Mucosa of descending colon (tissue), 3 donors: Measurements from ENCODE around the gene SCLT1. TPM values are rescaled to one million over a fixed set of nuclear protein-coding genes. Genes with fewer than 3 reads are reported as not detected.

Experiments used
- ATAC-seq: fragments of 200-7000 bp; cut with Tn5 transposase; one replicate; pipeline ENCODE4 v1.9.1; 2020; ENCODE audit warnings: mild to moderate bottlenecking, moderate library complexity
- DNase-seq, 3 donors: peaks; one replicate each; pipeline ENCODE4 v3.0.0-alpha.2; 2020
- H3K36me3 ChIP-seq: fragments of 200-600 bp; one replicate; pipeline ENCODE4 v1.8.0; 2021; ENCODE audit warnings: low read depth, mild to moderate bottlenecking
- H3K4me1 ChIP-seq: fragments of 200-600 bp; one replicate; pipeline ENCODE4 v1.8.0; 2021; ENCODE audit warnings: low read depth, mild to moderate bottlenecking
- H3K4me3 ChIP-seq: fragments of 200-600 bp; one replicate; pipeline ENCODE4 v1.8.0; 2021; ENCODE audit warnings: mild to moderate bottlenecking
- H3K9me3 ChIP-seq: fragments of 200-600 bp; one replicate; pipeline ENCODE4 v1.8.0; 2021; ENCODE audit warnings: mild to moderate bottlenecking
- CTCF ChIP-seq: fragments of 200-600 bp; IDR thresholded peaks from one replicate; pipeline ENCODE4 v1.8.0; 2022; ENCODE audit warnings: antibody characterized with exemption, mild to moderate bottlenecking
- intact Hi-C, 2 donors: fragments of 100-400 bp; cut with DNase I in 1 of 2; cut with micrococcal nuclease in 1 of 2; formaldehyde crosslinking; loops; one replicate each; pipeline versions ENCODE4 v1.11.0 to v1.11.1; 2022; cut with DNase I, micrococcal nuclease
- total RNA-seq, 3 donors: library from RNA; stranded (reverse); fragmentation: NEBNext Ultra II Directional in 2 of 3; extraction: Animal tissue kit (Norgen Biotek cat#: 25700) in 2 of 3; gene quantifications; one replicate each; pipeline versions ENCODE4 v1.2.1 to v1.2.4, GENCODE V29; 2021 to 2023
- donor health status: DM: no; HTN: no; CAD: no; lungs with moderate emphysema.
- donor health status: DM: no; HTN: no; CAD: no.
- donor health status: DM: no; HTN: yes; CAD: no.

Gene SCLT1
- total RNA-seq, 3 donors from 2014 or later, result 11.7 to 16.8 (median 12.9) TPM

DNA sequence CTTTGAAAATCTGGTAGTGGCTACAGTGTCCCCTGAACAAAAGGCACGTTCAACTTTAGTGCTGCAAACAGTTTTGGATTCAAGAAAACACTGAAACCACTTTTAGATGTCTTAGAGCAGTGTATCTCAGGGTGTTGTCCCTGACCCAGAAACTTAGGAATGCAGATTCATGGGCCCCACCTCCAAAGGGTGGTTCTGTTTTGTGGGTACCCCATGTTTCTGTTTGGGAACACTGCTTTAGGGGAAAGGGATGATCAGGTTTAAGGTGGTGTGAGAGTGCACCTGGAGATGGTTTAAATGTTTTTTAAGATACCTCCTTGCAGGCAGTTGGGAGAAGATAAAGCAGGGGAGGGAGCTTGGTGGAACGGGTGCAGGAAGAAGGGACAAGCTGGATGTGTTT lies 228.2 kb downstream of the SCLT1 start:
- no peak overlapping the region for H3K4me3 ChIP-seq
- H3K9me3 ChIP-seq, result no peaks in the 10 kb centered on the region
- no peaks in the 10 kb centered on the region for H3K36me3 ChIP-seq
- no peak for TF ChIP-seq CTCF
- ATAC-seq (no peak), DNase-seq (no peak)
- H3K4me1 ChIP-seq, result peaks cover 3% of the 10 kb centered on the region
- intact Hi-C loops, result loop anchor here (10.0 kb wide), 1 partner anchor 670 kb away; no protein-coding TSS in a partner anchor

GRCh38 chr4:128863312-128864075 lies 229.8 kb downstream of the SCLT1 start:
- no peaks in the 10 kb centered on the region for H3K9me3 ChIP-seq
- peaks cover 8% of the 10 kb centered on the region for H3K4me1 ChIP-seq
- DNase-seq (peak; percentile 62 to 78 (median 77)), ATAC-seq (peak; percentile 84)
- peak; percentile 66 for TF ChIP-seq CTCF
- no peak overlapping the region for H3K4me3 ChIP-seq
- H3K36me3 ChIP-seq, result no peaks in the 10 kb centered on the region
- intact Hi-C loops, result loop anchor here (5.0 to 10.0 kb wide), 2 partner anchors 296 to 669 kb away; no protein-coding TSS in a partner anchor

- Histone ChIP-seq H3K9me3 (no peaks in the 10 kb centered on the region), H3K36me3 (no peaks in the 10 kb centered on the region), H3K4me3 (no peak overlapping the region), H3K4me1 (peaks cover 6% of the 10 kb centered on the region)
- peak; percentile 23 for ATAC-seq
- TF ChIP-seq CTCF, result no peak
- DNase-seq, result no peak
- intact Hi-C loops, result loop anchor here (5.0 to 10.0 kb wide), 2 partner anchors 295 to 668 kb away; no protein-coding TSS in a partner anchor
Observed at GRCh38 chr4:128862608-128863311, 230.6 kb downstream of the SCLT1 start.

- intact Hi-C loops, result loop anchor here (5.0 to 10.0 kb wide), 2 partner anchors 295 to 667 kb away; no protein-coding TSS in a partner anchor
- TF ChIP-seq CTCF, result no peak
- DNase-seq (no peak), ATAC-seq (peak; percentile 23)
- Histone ChIP-seq H3K9me3 (no peaks in the 10 kb centered on the region), H3K4me3 (no peak overlapping the region), H3K36me3 (no peaks in the 10 kb centered on the region), H3K4me1 (peaks cover 6% of the 10 kb centered on the region)
Observed at GRCh38 chr4:128861856-128862518, 231.4 kb downstream of the SCLT1 start.

DNA sequence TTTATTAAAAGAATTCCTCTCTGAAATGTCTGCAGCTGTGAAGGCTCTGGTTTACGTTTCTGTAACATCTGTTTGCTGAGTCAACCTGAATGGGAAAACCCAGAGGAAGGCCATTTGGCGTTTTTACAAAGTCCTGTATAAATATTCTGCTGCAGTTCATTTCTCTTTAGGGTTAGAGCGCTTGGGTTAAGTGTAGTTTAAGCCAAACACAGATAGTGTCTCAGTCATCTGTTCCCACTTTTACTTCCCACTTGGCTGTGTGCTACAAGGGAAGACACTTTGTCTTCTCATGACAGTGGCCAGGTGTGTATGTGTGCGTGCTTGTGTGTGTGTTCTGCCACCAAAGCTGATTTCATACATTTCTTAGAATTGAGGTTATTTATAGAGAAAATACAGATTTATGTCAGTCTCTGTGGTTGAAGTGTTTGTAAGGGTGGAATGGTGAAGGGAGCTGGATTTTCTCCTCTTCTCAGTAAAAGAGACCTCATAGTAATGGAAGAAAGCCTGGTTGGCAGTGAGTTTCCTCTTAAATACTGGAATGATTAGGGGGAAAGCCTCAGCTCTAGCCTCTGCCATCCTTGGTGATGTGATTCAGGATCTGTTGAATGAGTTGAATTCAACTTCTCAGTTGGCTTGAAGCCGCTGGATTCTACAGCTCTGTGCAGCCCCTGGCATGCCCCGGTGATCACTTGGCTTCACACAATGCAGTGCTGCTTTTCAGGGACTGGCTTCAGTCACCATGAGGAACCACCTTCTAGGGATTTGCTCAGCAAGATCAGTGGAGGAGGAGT lies 233.3 kb downstream of the SCLT1 start:
- Histone ChIP-seq H3K4me3 (no peak overlapping the region), H3K36me3 (no peaks in the 10 kb centered on the region), H3K9me3 (no peaks in the 10 kb centered on the region), H3K4me1 (peaks cover 6% of the 10 kb centered on the region)
- ATAC-seq, result no peak
- TF ChIP-seq CTCF, result no peak
- DNase-seq, result no peak
- intact Hi-C loops, result loop anchor here (5.0 to 10.0 kb wide), 2 partner anchors 293 to 665 kb away; no protein-coding TSS in a partner anchor
